K562 (cell line): ENCODE measurements around the gene LRRC4C. TPM values are rescaled to one million over a fixed set of nuclear protein-coding genes. Genes with fewer than 3 reads are reported as not detected.

ENCODE experiments used
- ATAC-seq: fragments of 200-7000 bp; cut with Tn5 transposase; 3 replicates; pipeline ENCODE4 v1.9.1; 2020; ENCODE audit warnings: moderate library complexity
- BruUV-seq: library from RNA; stranded (reverse); fragments of 400-500 nt; replicated peaks from 2 replicates; lab custom pipeline; 2021; lab: Mats Ljungman, UMichigan
- CTCF ChIA-PET: fragments of 300-600 bp; formaldehyde crosslinking; extraction: SDS; loops from one replicate; lab custom pipeline; 2021; ENCODE audit warnings: low intra/inter-chr PET ratio; lab: Yijun Ruan, JAX
- POLR2A ChIA-PET: fragments of 300-600, 350-650 bp; sonication (Branson Sonifier 250); formaldehyde crosslinking; extraction: SDS; loops from one replicate; lab custom pipeline; 2021; ENCODE audit warnings: antibody characterized with exemption, inconsistent platforms; lab: Yijun Ruan, JAX
- DNase-seq, 4 experiments: peaks; one replicate each; pipeline versions ENCODE4 v3.0.0 to v3.0.0-alpha.2; 2011 to 2018; ENCODE audit warnings: low spot score in 3 of 4, mixed read lengths in 3 of 4; ENCODE audit errors: extremely low read depth in 1 of 4
- FAIRE-seq: peaks from 2 replicates; lab custom pipeline; 2011; peaks lifted over from hg19 to GRCh38; lab: Jason Lieb, UNC
- H2AFZ ChIP-seq: 2 replicates; pipeline ENCODE4 v1.6.0; 2011; ENCODE audit warnings: low read depth, low read length, control low read depth, inconsistent platforms
- H3K27ac ChIP-seq: fragments of 200-600 bp; 3 replicates; pipeline ENCODE4 v1.8.0; 2011; ENCODE audit warnings: low read depth, mild to moderate bottlenecking, control low read depth, inconsistent platforms, low read length, moderate library complexity, mixed read lengths; ENCODE audit errors: extremely low read depth
- H3K27me3 ChIP-seq, 2 experiments: fragments of 300-600 bp in 1 of 2; 2 replicates in 1 of 2; 3 replicates in 1 of 2; pipeline versions ENCODE4 v1.6.0 to v1.8.0; 2011; ENCODE audit warnings: inconsistent platforms in 2 of 2, low read length in 2 of 2, mild to moderate bottlenecking in 1 of 2, mixed read lengths in 1 of 2, moderate library complexity in 1 of 2; ENCODE audit not compliant: control insufficient read depth in 2 of 2, insufficient read depth in 2 of 2
- H3K36me3 ChIP-seq: fragments of 300-600 bp; 3 replicates; pipeline ENCODE4 v1.8.0; 2011; ENCODE audit warnings: mild to moderate bottlenecking, low read length, inconsistent platforms; ENCODE audit not compliant: control insufficient read depth, insufficient read depth
- H3K4me1 ChIP-seq, 2 experiments: fragments of 200-600 bp in 1 of 2; replicated peaks in 1 of 2; 2 replicates in 1 of 2; 3 replicates in 1 of 2; pipeline versions ENCODE4 v1.5.1 to v1.8.0; 2011; ENCODE audit warnings: inconsistent platforms in 2 of 2, low read length in 2 of 2, mild to moderate bottlenecking in 1 of 2, mixed read lengths in 1 of 2, moderate library complexity in 1 of 2; ENCODE audit not compliant: control insufficient read depth in 2 of 2, insufficient read depth in 2 of 2
- H3K4me2 ChIP-seq: 2 replicates; pipeline ENCODE4 v1.6.1; 2011; ENCODE audit warnings: low read length, control low read depth, inconsistent platforms, mixed read lengths; ENCODE audit not compliant: insufficient read depth
- H3K4me3 ChIP-seq: fragments of 200-600 bp; sonication (generic), shearing (Covaris generic); 2 replicates; pipeline ENCODE4 v1.5.1; 2016; ENCODE audit warnings: control low read depth, inconsistent platforms
- H3K79me2 ChIP-seq: fragments of 200-600 bp; 3 replicates; pipeline ENCODE4 v1.8.0; 2011; ENCODE audit warnings: low read length, inconsistent platforms; ENCODE audit not compliant: control insufficient read depth, insufficient read depth
- H3K9ac ChIP-seq, 2 experiments: 2 replicates each; pipeline versions ENCODE4 v1.6.0 to v1.6.1; 2011; ENCODE audit warnings: low read depth in 2 of 2, low read length in 2 of 2, control low read depth in 1 of 2, inconsistent platforms in 1 of 2, mild to moderate bottlenecking in 1 of 2, mixed read lengths in 1 of 2; ENCODE audit not compliant: insufficient read depth in 1 of 2
- H3K9me1 ChIP-seq: one replicate; pipeline ENCODE4 v1.6.0; 2011; ENCODE audit warnings: inconsistent platforms, mild to moderate bottlenecking, low read length, moderate library complexity; ENCODE audit not compliant: control insufficient read depth, insufficient read depth
- H3K9me3 ChIP-seq: replicated peaks from 2 replicates; pipeline ENCODE4 v1.5.1; 2011; ENCODE audit warnings: low read depth, low read length, inconsistent platforms; ENCODE audit not compliant: control insufficient read depth, insufficient read depth
- H4K20me1 ChIP-seq: replicated peaks from 2 replicates; pipeline ENCODE4 v1.6.1; 2011; ENCODE audit warnings: low read length, inconsistent platforms, mixed read lengths; ENCODE audit not compliant: control insufficient read depth, insufficient read depth
- BRF1 ChIP-seq: IDR thresholded peaks from 3 replicates; pipeline ENCODE4 v1.6.1; 2011; ENCODE audit warnings: borderline replicate concordance, mild to moderate bottlenecking; ENCODE audit not compliant: insufficient read length; ENCODE audit errors: extremely low read depth
- CBX3 ChIP-seq, 2 experiments: IDR thresholded peaks; 1 replicate in 1 of 2; 2 replicates in 1 of 2; pipeline ENCODE4 v1.6.1; 2012; ENCODE audit warnings: inconsistent platforms in 2 of 2, low read length in 2 of 2, borderline replicate concordance in 1 of 2, control low read depth in 1 of 2
- GTF3C2 ChIP-seq: IDR thresholded peaks from 3 replicates; pipeline ENCODE4 v1.6.1; 2011; ENCODE audit warnings: borderline replicate concordance, mild to moderate bottlenecking, moderate library complexity; ENCODE audit not compliant: insufficient read length; ENCODE audit errors: extremely low read depth
- HNRNPK ChIP-seq: fragments of 200-400 bp; formaldehyde crosslinking; IDR thresholded peaks from one replicate; pipeline ENCODE4 v1.6.1; 2018; ENCODE audit warnings: mild to moderate bottlenecking, low read depth, low read length; ENCODE audit not compliant: poor library complexity, severe bottlenecking
- IFI16 ChIP-seq: fragments of 250-450 bp; sonication (Bioruptor Pico); IDR thresholded peaks from 2 replicates; pipeline ENCODE4 v2.1.2; 2022; ENCODE audit warnings: mild to moderate bottlenecking, inconsistent platforms
- KLF10 ChIP-seq: fragments of 250-450 bp; sonication (Bioruptor Pico); IDR thresholded peaks from 2 replicates; pipeline ENCODE4 v1.6.1; 2021; ENCODE audit warnings: matching md5 sums
- MIER1 ChIP-seq: fragments of 450-650 bp; IDR thresholded peaks from 2 replicates; pipeline ENCODE4 v1.6.1; 2016; ENCODE audit warnings: antibody characterized with exemption, mild to moderate bottlenecking, low read depth
- NCOA4 ChIP-seq: fragments of 450-650 bp; IDR thresholded peaks from 2 replicates; pipeline ENCODE4 v1.6.1; 2018; ENCODE audit warnings: mild to moderate bottlenecking; ENCODE audit not compliant: partially characterized antibody
- PCBP1 ChIP-seq: fragments of 200-400 bp; formaldehyde crosslinking; IDR thresholded peaks from 2 replicates; pipeline ENCODE4 v1.6.1; 2018; ENCODE audit warnings: mild to moderate bottlenecking, low read depth, low read length; ENCODE audit not compliant: poor library complexity, severe bottlenecking
- PHF8 ChIP-seq: fragments of 200-600 bp; sonication (generic); IDR thresholded peaks from 2 replicates; pipeline ENCODE4 v1.6.1; 2012; ENCODE audit warnings: mixed run types, mild to moderate bottlenecking, inconsistent platforms, low read length, moderate library complexity, borderline replicate concordance
- SMAD1 ChIP-seq: fragments of 150-350 bp; IDR thresholded peaks from 2 replicates; pipeline ENCODE4 v1.6.1; 2014; ENCODE audit warnings: low read length, low read depth; ENCODE audit not compliant: partially characterized antibody
- STAG1 ChIP-seq: sonication (generic); formaldehyde crosslinking; IDR thresholded peaks from 2 replicates; pipeline ENCODE4 v1.5.0; 2020; ENCODE audit warnings: missing genetic modification reagents, borderline replicate concordance
- TFAM ChIP-seq: fragments of 250-450 bp; sonication (Bioruptor Pico); conservative IDR thresholded peaks from 2 replicates; pipeline ENCODE4 v1.5.0; 2021; ENCODE audit warnings: mild to moderate bottlenecking, moderate library complexity
- UBTF ChIP-seq, 2 experiments: IDR thresholded peaks; 2 replicates each; pipeline ENCODE4 v1.6.1; 2012; ENCODE audit warnings: improper control_type of control experiment in 2 of 2, low read depth in 2 of 2, low read length in 2 of 2, borderline replicate concordance in 1 of 2
- ZNF212 ChIP-seq: fragments of 450-650 bp; formaldehyde crosslinking; IDR thresholded peaks from 2 replicates; pipeline ENCODE4 v1.4.0; 2020; ENCODE audit warnings: mild to moderate bottlenecking
- ZNF668 ChIP-seq: fragments of 250-450 bp; sonication (Bioruptor Pico); IDR thresholded peaks from 2 replicates; pipeline ENCODE4 v1.8.0; 2022; ENCODE audit warnings: mild to moderate bottlenecking, inconsistent platforms
- ZNF830 ChIP-seq: fragments of 250-450 bp; sonication (Bioruptor Pico); IDR thresholded peaks from 2 replicates; pipeline ENCODE4 v1.5.0; 2021; ENCODE audit warnings: mild to moderate bottlenecking
- WGBS: fragments of 100-300 bp; shearing (Covaris generic); methylation state at CpG from one replicate; pipeline ENCODE4 v1.1.6; 2016; ENCODE audit warnings: low coverage, mixed read lengths; ENCODE audit not compliant: insufficient coverage; ENCODE audit errors: missing lambda C conversion rate; 5-methylcytosine and 5-hydroxymethylcytosine counted together
- in situ Hi-C: fragments of 300-500 bp; cut with MboI; formaldehyde crosslinking; loops from 4 replicates; pipeline ENCODE4 v1.15.0; 2018; ENCODE audit warnings: inconsistent platforms, mixed read lengths
- intact Hi-C: fragments of 100-400 bp; cut with micrococcal nuclease; formaldehyde crosslinking; loops from 2 replicates; pipeline ENCODE4 v1.14.2; 2022
- polyA plus RNA-seq, 8 experiments: library from polyadenylated mRNA; depleted of rRNA in 4 of 8; stranded (reverse) in 5 of 8; unstranded in 3 of 8; fragments of >200 nt; fragmentation: Nextera tagmentation in 2 of 8; fragmentation: Illumina TruSeq in 1 of 8; extraction: Ambion mirVana in 2 of 8; extraction: Trizol in 1 of 8; gene quantifications; 2 replicates each; pipeline versions ENCODE4 v1.2.1 to v1.2.3, GENCODE V29; 2011 to 2014; ENCODE audit warnings: inconsistent platforms in 1 of 8, missing spikeins in 1 of 8
- total RNA-seq, 7 experiments: library from RNA; depleted of rRNA in 6 of 7; stranded (reverse); fragments of >200 nt in 6 of 7; fragmentation: Illumina TruSeq in 2 of 7; extraction: Trizol in 2 of 7; gene quantifications; 2 replicates each; pipeline versions ENCODE4 v1.2.1 to v1.2.3, GENCODE V29; 2011 to 2021; ENCODE audit warnings: low replicate concordance in 1 of 7

The LRRC4C gene
- total and polyA plus RNA-seq, 9 of the 15 experiments (the other 6 are each of a cell fraction or from before 2014, with no cell fraction given), result not detected

DNA sequence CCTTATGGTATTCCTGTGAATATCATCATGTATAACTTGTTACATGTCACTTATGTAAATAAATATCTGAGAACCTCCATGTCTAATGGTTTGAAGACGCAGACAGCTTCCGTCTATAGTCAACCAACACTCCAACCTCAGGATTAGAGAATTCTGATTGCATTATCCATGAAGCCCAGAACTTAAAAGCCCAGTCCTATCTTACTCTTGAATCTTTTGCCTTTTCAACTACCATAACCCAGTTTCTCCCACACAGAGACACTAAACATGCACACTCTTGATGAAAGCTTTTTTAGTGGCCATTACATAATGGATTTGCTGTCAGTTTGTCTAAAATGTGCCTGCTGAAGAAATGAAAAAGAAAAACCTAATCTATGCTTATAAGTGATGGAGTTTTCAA, 1219.2 kb downstream of the LRRC4C start (continued):
- TF ChIP-seq GTF3C2 (no peak), NCOA4 (no peak), MIER1 (no peak), CBX3 (IDR thresholded peaks at IDR 0.05; ENCODE audit: borderline replicate concordance in 1 of 2, low read length in 2 of 2) (no peak), ZNF212 (CRISPR knock-in tag) (no peak), STAG1 (no peak)
- TF ChIP-seq, all 486 proteins: peak for 0

GRCh38 chr11:40236526-40236925, 1222.9 kb downstream of the LRRC4C start:
- 0% methylated on average over 3 of the region's 3 CpGs for WGBS
- no peak overlapping the region for H2AFZ ChIP-seq
- POLR2A ChIA-PET, result no interaction called here
- ATAC-seq, result no peak
- FAIRE-seq, result no peak
- DNase-seq, result no peak
- no peaks in the 10 kb centered on the region for H3K9me3 ChIP-seq
- H3K79me2 ChIP-seq, result no peaks in the 10 kb centered on the region
- no peak overlapping the region for H3K4me2 ChIP-seq
- CTCF ChIA-PET, result no interaction called here
- H3K9me1 ChIP-seq, result no peaks in the 10 kb centered on the region
- H3K27me3 ChIP-seq, result no peaks in the 10 kb centered on the region
- H3K27ac ChIP-seq, result no peak overlapping the region
- no peaks in the 10 kb centered on the region for H3K4me1 ChIP-seq
- BruUV-seq, result no TSS peak
- H3K36me3 ChIP-seq, result no peaks in the 10 kb centered on the region
- no peak overlapping the region for H3K9ac ChIP-seq
- in situ Hi-C loops, result no loop called here
- intact Hi-C loops, result no loop called here
- H4K20me1 ChIP-seq, result no peaks in the 10 kb centered on the region
- H3K4me3 ChIP-seq, result no peak overlapping the region
- no peak for TF ChIP-seq HNRNPK
- TF ChIP-seq SMAD1, result no peak
- TF ChIP-seq TFAM, result no peak
- TF ChIP-seq ZNF830, result no peak
- no peak for TF ChIP-seq KLF10 (CRISPR knock-in tag)
- no peak for TF ChIP-seq PCBP1
- no peak for TF ChIP-seq BRF1
- no peak for TF ChIP-seq PHF8
- TF ChIP-seq IFI16, result no peak
- TF ChIP-seq ZNF668 (CRISPR knock-in tag), result no peak
- no peak for TF ChIP-seq UBTF (IDR thresholded peaks at IDR 0.05; ENCODE audit: borderline replicate concordance in 1 of 2, low read depth in 2 of 2, low read length in 2 of 2)
